Endothelial cell (in vitro differentiated cells): ENCODE measurements around the gene ARIH2. TPM values are rescaled to one million over a fixed set of nuclear protein-coding genes. Genes with fewer than 3 reads are reported as not detected.
A peak's percentile ranks its signal among the peaks of the same experiment; 100 is the strongest.

ENCODE experiments used
- DNase-seq: peaks from one replicate; pipeline ENCODE4 v3.0.0; 2021; ENCODE audit warnings: low spot score
- H3K27ac Mint-ChIP-seq: one replicate; pipeline ENCODE4 v1.8.0; 2021; ENCODE audit warnings: mixed read lengths, inconsistent platforms; ENCODE audit not compliant: unreplicated experiment
- H3K27me3 Mint-ChIP-seq: one replicate; pipeline ENCODE4 v1.8.0; 2021; ENCODE audit warnings: mild to moderate bottlenecking, moderate library complexity, mixed read lengths, inconsistent platforms; ENCODE audit not compliant: unreplicated experiment
- H3K36me3 Mint-ChIP-seq: one replicate; pipeline ENCODE4 v1.8.0; 2021; ENCODE audit warnings: mild to moderate bottlenecking, low read depth, mixed read lengths, inconsistent platforms; ENCODE audit not compliant: unreplicated experiment
- H3K4me1 Mint-ChIP-seq: one replicate; pipeline ENCODE4 v1.8.0; 2021; ENCODE audit warnings: mild to moderate bottlenecking, mixed read lengths, inconsistent platforms; ENCODE audit not compliant: unreplicated experiment
- H3K4me3 Mint-ChIP-seq: one replicate; pipeline ENCODE4 v1.8.0; 2021; ENCODE audit warnings: mild to moderate bottlenecking, mixed read lengths, inconsistent platforms; ENCODE audit not compliant: unreplicated experiment
- H3K9me3 Mint-ChIP-seq: one replicate; pipeline ENCODE4 v1.8.0; 2021; ENCODE audit warnings: mixed read lengths, inconsistent platforms; ENCODE audit not compliant: unreplicated experiment
- microRNA-seq: library from miRNA; unstranded; fragments of <30 nt; microRNA quantifications from one replicate; pipeline ENCODE4, GENCODE V29; 2020; ENCODE audit not compliant: unreplicated experiment
- total RNA-seq: library from RNA; stranded (reverse); fragmentation: NEBNext Ultra II Directional; extraction: Animal tissue kit (Norgen Biotek cat#: 25700); gene quantifications from one replicate; pipeline ENCODE4 v1.2.1, GENCODE V29; 2021; ENCODE audit not compliant: unreplicated experiment
- TF ChIP-seq, protein P1 (sequence below): fragments of 200-600 bp; sonication (generic); IDR thresholded peaks from one replicate; pipeline ENCODE4 v1.5.0; 2021; ENCODE audit warnings: antibody characterized with exemption; ENCODE audit not compliant: unreplicated experiment

Gene ARIH2
- total RNA-seq, 1 donor from 2014 or later, result 57.0 TPM

DNA sequence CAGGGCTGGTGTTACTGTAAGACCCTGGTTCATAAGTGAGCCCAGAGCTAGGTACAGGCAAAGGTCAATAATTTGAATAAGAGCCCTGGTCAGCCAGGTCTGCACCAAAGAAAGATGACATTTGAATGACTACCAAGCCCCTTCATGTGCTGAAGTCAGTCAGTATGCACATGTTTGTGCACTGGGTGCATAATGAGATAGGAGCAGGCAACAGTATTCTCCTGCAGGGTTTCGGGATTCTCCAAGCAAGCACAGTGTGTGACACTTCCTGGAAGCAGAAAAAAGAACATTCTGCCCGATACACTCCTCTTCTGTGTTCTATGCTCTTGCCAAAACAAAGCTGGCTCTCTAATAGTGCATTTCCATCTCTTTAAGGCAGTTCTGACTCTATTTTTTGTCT is 116.0 kb downstream of the ARIH2 start:
- peaks cover 1% of the 10 kb centered on the region for H3K27me3 Mint-ChIP-seq
- H3K4me3 Mint-ChIP-seq, result peak overlapping the region; percentile 26
- no peak overlapping the region for H3K27ac Mint-ChIP-seq
- no peaks in the 10 kb centered on the region for H3K4me1 Mint-ChIP-seq
- H3K9me3 Mint-ChIP-seq, result no peaks in the 10 kb centered on the region
- peaks cover 23% of the 10 kb centered on the region for H3K36me3 Mint-ChIP-seq
- TF ChIP-seq, protein P1, sequence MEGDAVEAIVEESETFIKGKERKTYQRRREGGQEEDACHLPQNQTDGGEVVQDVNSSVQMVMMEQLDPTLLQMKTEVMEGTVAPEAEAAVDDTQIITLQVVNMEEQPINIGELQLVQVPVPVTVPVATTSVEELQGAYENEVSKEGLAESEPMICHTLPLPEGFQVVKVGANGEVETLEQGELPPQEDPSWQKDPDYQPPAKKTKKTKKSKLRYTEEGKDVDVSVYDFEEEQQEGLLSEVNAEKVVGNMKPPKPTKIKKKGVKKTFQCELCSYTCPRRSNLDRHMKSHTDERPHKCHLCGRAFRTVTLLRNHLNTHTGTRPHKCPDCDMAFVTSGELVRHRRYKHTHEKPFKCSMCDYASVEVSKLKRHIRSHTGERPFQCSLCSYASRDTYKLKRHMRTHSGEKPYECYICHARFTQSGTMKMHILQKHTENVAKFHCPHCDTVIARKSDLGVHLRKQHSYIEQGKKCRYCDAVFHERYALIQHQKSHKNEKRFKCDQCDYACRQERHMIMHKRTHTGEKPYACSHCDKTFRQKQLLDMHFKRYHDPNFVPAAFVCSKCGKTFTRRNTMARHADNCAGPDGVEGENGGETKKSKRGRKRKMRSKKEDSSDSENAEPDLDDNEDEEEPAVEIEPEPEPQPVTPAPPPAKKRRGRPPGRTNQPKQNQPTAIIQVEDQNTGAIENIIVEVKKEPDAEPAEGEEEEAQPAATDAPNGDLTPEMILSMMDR, result no peak
- no peak for DNase-seq

DNA sequence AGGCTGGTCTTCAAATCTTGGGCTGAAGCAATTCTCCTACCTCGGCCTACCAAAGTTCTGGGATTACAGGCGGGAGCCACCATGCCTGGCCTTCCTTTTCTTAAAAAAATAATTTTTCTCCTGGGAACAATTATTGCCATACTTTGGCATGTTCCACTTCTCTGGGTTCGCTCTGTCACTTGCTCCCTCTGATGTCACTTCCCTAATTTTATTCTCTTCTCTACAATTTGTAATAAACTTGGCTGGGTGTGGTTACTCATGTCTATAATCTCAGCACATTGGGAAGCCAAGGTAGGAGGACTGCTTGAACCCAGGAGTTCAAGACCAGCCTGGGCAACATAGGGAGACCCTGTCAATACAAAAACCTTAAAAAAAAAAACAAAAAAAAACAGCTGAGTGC is 116.6 kb downstream of the ARIH2 start:
- Mint-ChIP-seq H3K36me3 (peaks cover 23% of the 10 kb centered on the region), H3K27me3 (peaks cover 1% of the 10 kb centered on the region), H3K4me1 (no peaks in the 10 kb centered on the region), H3K27ac (no peak overlapping the region), H3K9me3 (no peaks in the 10 kb centered on the region), H3K4me3 (no peak overlapping the region)
- TF ChIP-seq, protein P1, result no peak
- DNase-seq, result no peak

Small RNAs within 50 kb of the gene (microRNA-seq; reads per million reads assigned to microRNA genes)
- gene MIR191 (3,920 reads per million, percentile 97 among the genes with 10 or more reads in this experiment), gene MIR425 (4,137 reads per million, percentile 97 among the genes with 10 or more reads in this experiment)

Other genes starting within 250 kb of the ARIH2 start
- gene NCKIPSD, start 232.9 kb upstream of the ARIH2 start, total RNA-seq, result 34.1 TPM
- gene IP6K2, start 201.6 kb upstream of the ARIH2 start, total RNA-seq, result 87.9 TPM
- gene PRKAR2A, start 71.0 kb upstream of the ARIH2 start, total RNA-seq, result 67.3 TPM
- 3.6 TPM for gene SLC25A20, start 20.0 kb upstream of the ARIH2 start, total RNA-seq
- gene P4HTM, start 71.4 kb downstream of the ARIH2 start, total RNA-seq, result 9.3 TPM
- 148 TPM for gene WDR6, start 88.5 kb downstream of the ARIH2 start, total RNA-seq
- gene DALRD3, start 99.7 kb downstream of the ARIH2 start, total RNA-seq, result 27.8 TPM
- 32.3 TPM for gene NDUFAF3, start 103.3 kb downstream of the ARIH2 start, total RNA-seq
- 111 TPM for gene IMPDH2, start 110.6 kb downstream of the ARIH2 start, total RNA-seq
- gene QRICH1, start 175.2 kb downstream of the ARIH2 start, total RNA-seq, result 136 TPM
- 416 TPM for gene QARS1, start 185.9 kb downstream of the ARIH2 start, total RNA-seq
- gene USP19, start 202.0 kb downstream of the ARIH2 start, total RNA-seq, result 38.8 TPM
- gene LAMB2, start 214.2 kb downstream of the ARIH2 start, total RNA-seq, result 259 TPM
- gene CCDC71, start 247.5 kb downstream of the ARIH2 start, total RNA-seq, result 24.8 TPM